ENCODE measurements around the gene PSMB5. TPM values are rescaled to one million over a fixed set of nuclear protein-coding genes. Genes with fewer than 3 reads are reported as not detected.
A peak's percentile ranks its signal among the peaks of the same experiment; 100 is the strongest.

Gene PSMB5
- total RNA-seq, 4 donors from 2014 or later, result 59.7 to 167 (median 135) TPM

GRCh38 chr14:22994762-22995275, 39.9 kb downstream of the PSMB5 start:
- H3K27me3 ChIP-seq, result no peaks in the 10 kb centered on the region
- no peak overlapping the region for H3K4me3 ChIP-seq
- 27% methylated on average over 4 of the region's 4 CpGs for WGBS
- H3K9me3 ChIP-seq, result no peaks in the 10 kb centered on the region
- TF ChIP-seq CTCF (IDR thresholded peaks at IDR 0.05) (peak; percentile 4 to 24), POLR2A (IDR thresholded peaks at IDR 0.05) (no peak), EP300 (IDR thresholded peaks at IDR 0.05) (no peak), POLR2AphosphoS5 (IDR thresholded peaks at IDR 0.05) (no peak)
- H3K27ac ChIP-seq, result no peak overlapping the region
- no peak for DNase-seq (ENCODE audit: low spot score in 2 of 2)
- H3K4me1 ChIP-seq, result peaks cover 5% of the 10 kb centered on the region
- peaks cover 26% of the 10 kb centered on the region for H3K36me3 ChIP-seq

GRCh38 chr14:22993517-22993916, 41.2 kb downstream of the PSMB5 start:
- H3K4me3 ChIP-seq, result no peak overlapping the region
- H3K4me1 ChIP-seq, result peaks cover 5% of the 10 kb centered on the region
- H3K36me3 ChIP-seq, result peaks cover 25% of the 10 kb centered on the region
- no peak for TF ChIP-seq CTCF (IDR thresholded peaks at IDR 0.05)
- no peak for TF ChIP-seq POLR2A (IDR thresholded peaks at IDR 0.05)
- TF ChIP-seq POLR2AphosphoS5 (IDR thresholded peaks at IDR 0.05), result no peak
- TF ChIP-seq EP300 (IDR thresholded peaks at IDR 0.05), result no peak
- H3K9me3 ChIP-seq, result no peaks in the 10 kb centered on the region
- H3K27ac ChIP-seq, result no peak overlapping the region
- no peaks in the 10 kb centered on the region for H3K27me3 ChIP-seq
- DNase-seq (ENCODE audit: low spot score in 2 of 2), result no peak

GRCh38 chr14:22991852-22992251, 42.8 kb downstream of the PSMB5 start:
- Histone ChIP-seq H3K9me3 (no peaks in the 10 kb centered on the region), H3K4me3 (no peak overlapping the region), H3K27me3 (no peaks in the 10 kb centered on the region), H3K27ac (no peak overlapping the region), H3K36me3 (peaks cover 27% of the 10 kb centered on the region), H3K4me1 (peaks cover 5% of the 10 kb centered on the region)
- TF ChIP-seq CTCF (IDR thresholded peaks at IDR 0.05) (no peak), POLR2AphosphoS5 (IDR thresholded peaks at IDR 0.05) (no peak), POLR2A (IDR thresholded peaks at IDR 0.05) (no peak), EP300 (IDR thresholded peaks at IDR 0.05) (no peak)
- WGBS, result 94% methylated on average over 8 of the region's 8 CpGs
- DNase-seq (ENCODE audit: low spot score in 2 of 2), result peak in 1 of 2 donors; percentile 34

GRCh38 chr14:22987291-22987690, 47.4 kb downstream of the PSMB5 start:
- Histone ChIP-seq H3K4me1 (peaks cover 12% of the 10 kb centered on the region), H3K36me3 (peaks cover 27% of the 10 kb centered on the region), H3K9me3 (no peaks in the 10 kb centered on the region), H3K27ac (no peak overlapping the region), H3K27me3 (no peaks in the 10 kb centered on the region), H3K4me3 (no peak overlapping the region)
- 81% methylated on average over 8 of the region's 8 CpGs for WGBS
- DNase-seq (ENCODE audit: low spot score in 2 of 2), result peak; percentile 44 to 63
- TF ChIP-seq EP300 (IDR thresholded peaks at IDR 0.05), result no peak
- TF ChIP-seq POLR2A (IDR thresholded peaks at IDR 0.05), result no peak
- no peak for TF ChIP-seq CTCF (IDR thresholded peaks at IDR 0.05)
- TF ChIP-seq POLR2AphosphoS5 (IDR thresholded peaks at IDR 0.05), result no peak

- H3K4me3 ChIP-seq, result no peak overlapping the region
- peak; percentile 82 to 86 for TF ChIP-seq CTCF (IDR thresholded peaks at IDR 0.05)
- TF ChIP-seq POLR2A (IDR thresholded peaks at IDR 0.05), result no peak
- no peak for TF ChIP-seq POLR2AphosphoS5 (IDR thresholded peaks at IDR 0.05)
- TF ChIP-seq EP300 (IDR thresholded peaks at IDR 0.05), result no peak
- peak; percentile 93 to 95 for DNase-seq (ENCODE audit: low spot score in 2 of 2)
- H3K36me3 ChIP-seq, result peaks cover 26% of the 10 kb centered on the region
- WGBS, result 23% methylated on average over 5 of the region's 5 CpGs
- no peaks in the 10 kb centered on the region for H3K27me3 ChIP-seq
- no peaks in the 10 kb centered on the region for H3K9me3 ChIP-seq
- peaks cover 14% of the 10 kb centered on the region for H3K4me1 ChIP-seq
- H3K27ac ChIP-seq, result no peak overlapping the region
Measured at GRCh38 chr14:22986508-22987054, 48.1 kb downstream of the PSMB5 start.
